Stomach (tissue), 9 donors: ENCODE measurements around the gene GAK. TPM values are rescaled to one million over a fixed set of nuclear protein-coding genes. Genes with fewer than 3 reads are reported as not detected.
"Not testable (repeated sequence)": the region's sequence is repeated elsewhere in the genome, so short reads cannot be mapped to it uniquely, and the experiment has no call there.

Experiments
- DNase-seq, 2 donors: peaks; one replicate each; pipeline versions ENCODE4 v3.0.0 to v3.0.0-alpha.2; 2013 to 2019
- H3K27ac ChIP-seq, 5 donors: fragments of 200-600 bp in 4 of 5; sonication (generic) in 4 of 5; one replicate each; pipeline ENCODE4 v1.5.1; 2013 to 2019; ENCODE audit warnings: mild to moderate bottlenecking in 1 of 5, moderate library complexity in 1 of 5
- H3K27me3 ChIP-seq, 3 donors: fragments of 200-600 bp; sonication (generic); one replicate each; pipeline ENCODE4 v1.5.1; 2017 to 2019; ENCODE audit warnings: mixed run types in 1 of 3
- H3K36me3 ChIP-seq, 4 donors: fragments of 200-600 bp; sonication (generic); 1 replicate in 3 of 4; 2 replicates in 1 of 4; pipeline ENCODE4 v1.5.1; 2016 to 2019
- H3K4me1 ChIP-seq, 4 donors: fragments of 200-600 bp; sonication (generic); one replicate each; pipeline ENCODE4 v1.5.1; 2016 to 2019
- H3K4me3 ChIP-seq, 4 donors: fragments of 200-600 bp; sonication (generic) in 3 of 4; one replicate each; pipeline ENCODE4 v1.5.1; 2016 to 2019; ENCODE audit warnings: mild to moderate bottlenecking in 1 of 4
- H3K9me3 ChIP-seq, 4 donors: fragments of 200-600 bp; sonication (generic); one replicate each; pipeline ENCODE4 v1.5.1; 2016 to 2019
- EP300 ChIP-seq: sonication (generic); formaldehyde crosslinking; IDR thresholded peaks from one replicate; pipeline ENCODE4 v1.6.1; 2017; ENCODE audit warnings: antibody characterized with exemption
- POLR2A ChIP-seq, 4 donors: fragments of 450-650 bp; IDR thresholded peaks; one replicate each; pipeline ENCODE4 v1.6.1; 2016; ENCODE audit warnings: antibody characterized with exemption in 4 of 4, control low read depth in 2 of 4, mild to moderate bottlenecking in 1 of 4, moderate library complexity in 1 of 4
- POLR2AphosphoS5 ChIP-seq, 3 donors: sonication (generic); formaldehyde crosslinking; IDR thresholded peaks; one replicate each; pipeline ENCODE4 v1.6.1; 2016; ENCODE audit warnings: antibody characterized with exemption in 3 of 3
- WGBS, 5 donors: extraction: QIAGEN DNeasy Blood & Tissue Kit in 3 of 5; methylation state at CpG; one replicate each; pipeline versions ENCODE4 v1.1.5 to v1.1.7; 2013 to 2018; 5-methylcytosine and 5-hydroxymethylcytosine counted together
- intact Hi-C: fragments of 100-400 bp; cut with DNase I; formaldehyde crosslinking; loops from one replicate; pipeline ENCODE4 v1.15.1; 2023; ENCODE audit warnings: low total_unique reads
- polyA plus RNA-seq, 3 donors: library from polyadenylated mRNA; stranded (reverse); fragments of 200-250 nt; gene quantifications; one replicate each; pipeline ENCODE4 v1.2.3, GENCODE V29; 2013
- total RNA-seq, 5 donors: library from RNA; depleted of rRNA; stranded (reverse); fragments of >200 nt; gene quantifications; one replicate each; pipeline versions ENCODE4 v1.1.0 to v1.2.3, GENCODE V29; 2014 to 2016
- TF ChIP-seq, protein P1 (sequence below), 7 experiments: fragments of 450-650 bp in 4 of 7; fragments of 200-600 bp in 3 of 7; sonication (generic) in 3 of 7; IDR thresholded peaks; one replicate each; pipeline ENCODE4 v1.5.1; 2016 to 2019; ENCODE audit warnings: antibody characterized with exemption in 7 of 7, control low read depth in 2 of 7, mild to moderate bottlenecking in 1 of 7
- donor health status: healthy with polysubstance abuse.
- donor health status: Bipolar disorder and iron deficiency.
- donor health status: healthy.

Gene GAK
- total and polyA plus RNA-seq, 8 donors, result 71.8 to 503 (median 157) TPM

DNA sequence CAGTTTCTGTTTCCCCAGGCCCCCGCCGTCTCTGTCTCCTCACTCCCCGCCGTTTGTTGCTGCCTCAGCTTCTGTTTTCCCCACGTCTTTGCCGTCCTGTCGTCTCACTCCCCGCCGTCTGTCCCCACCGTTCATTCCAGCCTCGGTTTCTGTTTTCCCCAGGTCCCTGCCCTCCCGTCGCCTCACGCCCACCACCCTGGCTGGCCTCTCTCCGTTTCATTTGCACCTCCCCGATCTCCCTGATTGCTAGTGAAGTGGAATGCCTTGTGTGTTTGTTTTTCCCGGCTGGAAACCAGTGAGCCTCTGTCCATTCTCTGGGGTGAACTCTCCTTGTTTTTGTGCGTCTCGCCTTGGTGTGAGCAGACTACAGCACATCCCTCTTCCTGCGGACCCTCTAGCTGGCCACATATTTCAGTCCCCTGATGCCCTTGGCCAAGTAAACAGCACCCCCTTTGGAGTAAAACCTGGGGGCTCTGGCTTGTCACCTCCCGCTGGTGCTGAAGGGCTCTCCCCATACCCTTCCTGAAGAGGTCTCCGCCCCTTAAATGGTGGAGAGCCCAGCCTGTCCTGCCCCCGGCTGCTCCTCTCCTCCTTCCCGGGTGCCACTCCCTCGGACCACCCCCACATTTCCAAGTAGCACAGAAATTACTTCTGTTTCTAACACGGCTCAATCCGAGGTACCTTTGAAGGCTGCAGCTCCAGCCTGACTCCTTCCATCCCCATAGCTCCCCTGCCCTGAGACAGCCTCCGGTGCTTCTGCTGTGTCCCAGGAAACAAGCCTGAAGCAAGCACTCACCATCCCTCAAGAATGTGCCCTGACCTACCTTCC, 13.4 kb upstream of the GAK start:
- H3K9me3 ChIP-seq, result no peaks in the 10 kb centered on the region
- TF ChIP-seq, protein P1, sequence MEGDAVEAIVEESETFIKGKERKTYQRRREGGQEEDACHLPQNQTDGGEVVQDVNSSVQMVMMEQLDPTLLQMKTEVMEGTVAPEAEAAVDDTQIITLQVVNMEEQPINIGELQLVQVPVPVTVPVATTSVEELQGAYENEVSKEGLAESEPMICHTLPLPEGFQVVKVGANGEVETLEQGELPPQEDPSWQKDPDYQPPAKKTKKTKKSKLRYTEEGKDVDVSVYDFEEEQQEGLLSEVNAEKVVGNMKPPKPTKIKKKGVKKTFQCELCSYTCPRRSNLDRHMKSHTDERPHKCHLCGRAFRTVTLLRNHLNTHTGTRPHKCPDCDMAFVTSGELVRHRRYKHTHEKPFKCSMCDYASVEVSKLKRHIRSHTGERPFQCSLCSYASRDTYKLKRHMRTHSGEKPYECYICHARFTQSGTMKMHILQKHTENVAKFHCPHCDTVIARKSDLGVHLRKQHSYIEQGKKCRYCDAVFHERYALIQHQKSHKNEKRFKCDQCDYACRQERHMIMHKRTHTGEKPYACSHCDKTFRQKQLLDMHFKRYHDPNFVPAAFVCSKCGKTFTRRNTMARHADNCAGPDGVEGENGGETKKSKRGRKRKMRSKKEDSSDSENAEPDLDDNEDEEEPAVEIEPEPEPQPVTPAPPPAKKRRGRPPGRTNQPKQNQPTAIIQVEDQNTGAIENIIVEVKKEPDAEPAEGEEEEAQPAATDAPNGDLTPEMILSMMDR (IDR thresholded peaks at IDR 0.05), result no peak
- TF ChIP-seq POLR2A (IDR thresholded peaks at IDR 0.05) (no peak), POLR2AphosphoS5 (IDR thresholded peaks at IDR 0.05) (no peak), EP300 (no peak)
- H3K27ac ChIP-seq, result no peak overlapping the region
- 39 to 51% (median 46%) methylated on average over 28 of the region's 28 CpGs for WGBS, 5 donors
- H3K4me1 ChIP-seq, result peaks cover 0 to 25% (median 4%) of the 10 kb centered on the region in 4 donors
- no peaks in the 10 kb centered on the region for H3K27me3 ChIP-seq
- intact Hi-C loops, result no loop called here
- peak in 1 of 2 donors; percentile 46 for DNase-seq
- H3K36me3 ChIP-seq, result peaks cover 0 to 18% (median 10%) of the 10 kb centered on the region in 4 donors
- H3K4me3 ChIP-seq, result no peak overlapping the region

- 73 to 86% (median 84%) methylated on average over 4 of the region's 4 CpGs for WGBS, 5 donors
- not testable (repeated sequence) for DNase-seq, H3K4me3 ChIP-seq, H3K27ac ChIP-seq, H3K4me1 ChIP-seq, H3K9me3 ChIP-seq, H3K27me3 ChIP-seq
- peaks cover 0 to 14% (median 10%) of the 10 kb centered on the region in 4 donors for H3K36me3 ChIP-seq
- intact Hi-C loops, result loop anchor here (5.0 kb wide), 1 partner anchor 33 kb away; the partner anchor contains the start of gene DGKQ
Observed at GRCh38 chr4:939508-939907, 7.4 kb upstream of the GAK start.

GRCh38 chr4:932713-933070, 576 bp upstream of the GAK start:
- Histone ChIP-seq H3K27me3 (no peaks in the 10 kb centered on the region), H3K27ac (peak overlapping the region; percentile 95 to 99 (median 98)), H3K9me3 (no peaks in the 10 kb centered on the region), H3K4me3 (peak overlapping the region; percentile 92 to 98 (median 92)), H3K4me1 (peaks cover 41 to 55% (median 52%) of the 10 kb centered on the region in 4 donors), H3K36me3 (peaks cover 0 to 3% (median 0%) of the 10 kb centered on the region in 4 donors)
- 2 to 4% (median 2%) methylated on average over 11 of the region's 11 CpGs for WGBS, 5 donors
- TF ChIP-seq EP300 (no peak), POLR2A (IDR thresholded peaks at IDR 0.05) (no peak)
- TF ChIP-seq, protein P1 (IDR thresholded peaks at IDR 0.05), result no peak
- DNase-seq, result no peak
- intact Hi-C loops, result no loop called here

DNA sequence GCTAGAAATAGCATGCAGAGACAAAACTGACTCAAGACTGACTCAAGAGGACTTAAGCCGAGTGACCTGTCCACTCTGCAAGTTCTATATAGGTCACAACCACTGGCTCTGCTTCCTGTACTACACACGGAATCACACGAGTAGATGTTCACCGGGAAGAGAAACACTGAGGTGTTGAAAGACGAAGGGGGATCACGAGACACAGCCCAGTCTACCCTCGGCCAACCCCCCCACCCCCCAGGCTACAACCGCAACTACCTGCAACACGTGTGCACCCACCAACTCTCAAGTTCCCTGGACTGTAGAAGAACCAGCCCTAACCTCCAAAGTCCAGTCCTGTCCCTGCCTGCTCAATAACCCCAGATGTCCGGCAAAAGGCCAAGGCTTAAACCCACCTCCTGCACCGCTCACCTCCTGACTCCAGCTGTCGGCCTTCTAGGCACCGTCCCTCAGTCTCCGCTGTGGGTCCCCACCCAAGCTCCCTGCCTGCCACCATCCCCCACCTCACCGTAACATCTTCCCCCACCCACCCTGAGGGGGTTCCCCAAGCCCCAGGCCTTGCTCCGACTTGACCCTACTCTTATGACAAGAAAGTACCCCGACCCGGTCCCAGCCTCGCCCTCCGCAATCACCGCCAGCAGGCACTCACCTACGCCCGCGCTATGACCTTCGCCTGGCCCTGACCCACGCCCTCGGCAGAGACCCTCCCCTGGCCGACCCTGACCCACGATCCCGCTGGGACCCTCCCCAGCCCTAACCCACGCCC, 739 bp downstream of the GAK start:
- 2 to 4% (median 2%) methylated on average over 30 to 31 of the region's 31 CpGs for WGBS, 5 donors

More for the DNA sequence above, 739 bp downstream of the GAK start:
- peak overlapping the region; percentile 92 to 98 (median 92) for H3K4me3 ChIP-seq
- peak overlapping the region; percentile 95 to 99 (median 98) for H3K27ac ChIP-seq
- TF ChIP-seq POLR2A (IDR thresholded peaks at IDR 0.05) (no peak), POLR2AphosphoS5 (IDR thresholded peaks at IDR 0.05) (peak in 1 of 3 donors; percentile 40), EP300 (no peak)
- TF ChIP-seq, protein P1 (IDR thresholded peaks at IDR 0.05), result no peak
- peaks cover 0 to 3% (median under 1%) of the 10 kb centered on the region in 4 donors for H3K36me3 ChIP-seq
- intact Hi-C loops, result no loop called here
- H3K9me3 ChIP-seq, result no peaks in the 10 kb centered on the region
- H3K27me3 ChIP-seq, result no peaks in the 10 kb centered on the region
- peaks cover 43 to 62% (median 58%) of the 10 kb centered on the region in 4 donors for H3K4me1 ChIP-seq
- DNase-seq, result peak in 1 of 2 donors; percentile 44
